AG10803 (cell line): ENCODE measurements around the gene ZNF547.
"Not testable (repeated sequence)": the region's sequence is repeated elsewhere in the genome, so short reads cannot be mapped to it uniquely, and the experiment has no call there.

Experiments
- DNase-seq: peaks from one replicate; pipeline ENCODE4 v3.0.0; 2010; ENCODE audit warnings: low read depth
- H3K4me3 ChIP-seq: 2 replicates; pipeline ENCODE4 v1.5.1; 2011; ENCODE audit warnings: mild to moderate bottlenecking, low read length, control low read depth
- CTCF ChIP-seq: conservative IDR thresholded peaks from 2 replicates; pipeline ENCODE4 v1.5.1; 2011; ENCODE audit warnings: mild to moderate bottlenecking, low read length, control low read depth, inconsistent platforms

The ZNF547 gene

DNA sequence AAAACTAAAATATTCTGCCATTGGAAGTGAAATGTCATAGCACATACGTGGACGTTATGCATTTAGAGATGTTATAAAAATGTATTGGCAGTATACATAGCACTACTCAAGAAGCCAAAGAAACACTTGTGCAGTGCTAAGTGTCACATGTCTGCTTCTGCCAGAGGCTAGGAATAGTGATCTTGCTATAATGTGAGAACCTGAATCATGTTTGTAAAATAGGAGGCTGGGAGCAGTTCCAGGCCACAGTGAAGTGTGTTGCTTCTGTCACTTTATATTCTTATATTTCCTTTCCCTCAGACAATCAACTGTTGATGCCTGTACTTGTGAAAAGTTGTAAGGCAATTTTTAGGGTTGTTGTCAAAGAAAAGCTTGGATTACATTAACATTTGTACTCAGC is 3.4 kb downstream of the ZNF547 start:
- H3K4me3 ChIP-seq = no peak overlapping the region
- no peak for TF ChIP-seq CTCF
- DNase-seq = no peak

- H3K4me3 ChIP-seq = no peak overlapping the region
- no peak for TF ChIP-seq CTCF
- no peak for DNase-seq
Observed at GRCh38 chr19:57374179-57374578, 10.8 kb downstream of the ZNF547 start.

DNA sequence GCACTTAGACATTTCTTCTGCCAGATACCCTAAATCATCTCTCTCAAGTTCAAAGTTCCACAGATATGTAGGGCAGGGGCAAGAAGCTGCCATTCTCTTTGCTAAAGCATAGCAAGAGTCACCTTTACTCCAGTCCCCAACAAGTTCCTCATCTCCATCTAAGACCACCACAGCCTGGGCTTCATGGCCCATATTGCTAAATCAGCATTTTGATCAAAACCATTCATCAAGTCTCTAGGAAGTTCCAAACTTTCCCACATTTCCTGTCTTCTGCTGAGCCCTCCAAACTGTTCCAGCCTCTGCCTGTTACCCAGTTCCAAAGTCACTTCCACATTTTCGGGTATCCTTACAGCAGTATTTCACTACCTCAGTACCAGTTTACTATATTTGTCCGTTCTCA is 11.3 kb downstream of the ZNF547 start:
- not testable (repeated sequence) for H3K4me3 ChIP-seq, DNase-seq

- TF ChIP-seq CTCF = no peak
- no peak overlapping the region for H3K4me3 ChIP-seq
- DNase-seq = no peak
Observed at GRCh38 chr19:57376151-57376550, 12.8 kb downstream of the ZNF547 start.

DNA sequence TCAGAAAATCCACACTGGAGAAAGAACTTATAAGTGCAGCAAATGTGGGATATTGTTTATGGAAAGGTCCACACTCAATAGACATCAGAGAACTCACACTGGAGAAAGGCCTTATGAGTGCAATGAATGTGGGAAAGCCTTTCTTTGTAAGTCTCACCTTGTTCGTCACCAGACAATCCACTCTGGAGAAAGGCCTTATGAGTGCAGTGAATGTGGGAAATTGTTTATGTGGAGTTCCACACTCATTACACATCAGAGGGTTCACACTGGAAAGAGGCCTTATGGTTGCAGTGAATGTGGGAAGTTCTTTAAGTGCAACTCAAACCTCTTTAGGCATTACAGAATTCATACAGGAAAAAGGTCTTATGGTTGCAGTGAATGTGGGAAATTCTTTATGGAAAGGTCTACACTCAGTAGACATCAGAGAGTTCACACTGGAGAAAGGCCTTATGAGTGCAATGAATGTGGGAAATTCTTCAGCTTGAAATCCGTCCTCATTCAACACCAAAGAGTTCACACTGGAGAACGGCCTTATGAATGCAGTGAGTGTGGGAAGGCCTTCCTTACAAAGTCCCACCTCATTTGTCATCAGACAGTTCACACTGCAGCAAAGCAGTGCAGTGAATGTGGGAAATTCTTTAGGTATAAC is 14.3 kb downstream of the ZNF547 start:
- H3K4me3 ChIP-seq = no peak overlapping the region
- no peak for TF ChIP-seq CTCF
- no peak for DNase-seq

- DNase-seq = no peak
- TF ChIP-seq CTCF = no peak
- no peak overlapping the region for H3K4me3 ChIP-seq
Observed at GRCh38 chr19:57380923-57381322, 17.6 kb downstream of the ZNF547 start.

DNA sequence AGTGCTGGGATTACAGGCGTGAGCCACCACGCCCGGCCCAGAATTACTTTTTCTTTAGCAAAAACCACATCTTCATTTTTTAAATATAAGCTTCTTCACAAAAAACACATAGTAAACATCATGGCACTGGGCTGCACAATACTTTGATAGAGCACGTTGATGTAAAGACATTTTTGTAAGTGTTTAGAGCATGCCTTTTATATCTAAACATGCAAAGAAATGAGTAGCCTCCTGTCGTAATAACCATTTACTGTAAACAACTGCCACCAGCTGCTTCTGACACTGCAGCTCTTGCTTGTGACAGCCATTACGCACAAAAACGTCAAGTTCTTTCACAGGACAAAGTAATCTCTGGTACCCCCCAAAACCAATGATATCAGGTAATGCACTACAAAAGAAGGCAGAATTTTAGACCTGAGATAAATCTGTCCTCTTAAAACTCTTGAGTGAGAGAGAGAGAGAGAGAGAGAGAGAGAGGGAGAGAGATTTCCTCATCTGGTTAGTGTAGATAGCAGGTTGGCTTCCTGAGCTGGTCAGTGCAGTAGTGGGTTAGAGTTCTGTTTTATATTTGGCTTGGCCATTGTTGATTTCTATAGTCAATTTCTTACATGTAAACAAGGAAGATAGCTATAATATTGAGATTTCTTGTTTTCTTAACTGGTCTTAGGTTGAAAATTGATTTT is 19.6 kb downstream of the ZNF547 start:
- no peak for DNase-seq
- no peak for TF ChIP-seq CTCF
- H3K4me3 ChIP-seq = no peak overlapping the region
